SU-DHL-6 (cell line): Measurements from ENCODE around the gene MTA3.
A peak's percentile ranks its signal among the peaks of the same experiment; 100 is the strongest.

Experiments used
- H2AFZ ChIP-seq: fragments of 200-600 bp; sonication (generic); 2 replicates; pipeline ENCODE4 v1.6.1; 2014; ENCODE audit warnings: low read depth, mild to moderate bottlenecking, moderate library complexity, mixed read lengths, antibody characterized with exemption, low read length; ENCODE audit not compliant: severe bottlenecking
- H3F3A ChIP-seq: fragments of 200-600 bp; shearing (Covaris generic); 2 replicates; pipeline ENCODE4 v1.6.0; 2016; ENCODE audit warnings: antibody characterized with exemption, mild to moderate bottlenecking; ENCODE audit not compliant: insufficient read depth
- H3K27ac ChIP-seq: fragments of 200-600 bp; sonication (generic); 2 replicates; pipeline ENCODE4 v1.5.1; 2016; ENCODE audit warnings: low read depth, mild to moderate bottlenecking, low read length, moderate library complexity, mixed read lengths
- H3K27me3 ChIP-seq: fragments of 200-600 bp; sonication (generic), shearing (Covaris generic); 2 replicates; pipeline ENCODE4 v1.6.0; 2014; ENCODE audit warnings: mild to moderate bottlenecking, low read length
- H3K36me3 ChIP-seq: fragments of 200-600 bp; sonication (generic); 2 replicates; pipeline ENCODE4 v1.6.1; 2014; ENCODE audit warnings: mild to moderate bottlenecking, low read length, mixed read lengths
- H3K4me2 ChIP-seq: fragments of 300-600, 200-600 bp; shearing (Covaris generic), sonication (generic); 2 replicates; pipeline ENCODE4 v1.6.0; 2014; ENCODE audit warnings: low read length, low read depth, mild to moderate bottlenecking; ENCODE audit not compliant: poor library complexity, severe bottlenecking
- H3K4me3 ChIP-seq: fragments of 200-600 bp; sonication (generic); 2 replicates; pipeline ENCODE4 v1.5.1; 2014; ENCODE audit warnings: antibody characterized with exemption, low read length, mild to moderate bottlenecking, mixed read lengths; ENCODE audit not compliant: insufficient read depth, poor library complexity, severe bottlenecking
- H3K79me2 ChIP-seq: fragments of 200-600 bp; sonication (generic); 2 replicates; pipeline ENCODE4 v1.6.1; 2014; ENCODE audit warnings: mild to moderate bottlenecking, low read length, moderate library complexity; ENCODE audit not compliant: insufficient read depth
- H3K9ac ChIP-seq: fragments of 200-600 bp; sonication (generic); 2 replicates; pipeline ENCODE4 v1.7.0; 2014; ENCODE audit warnings: mild to moderate bottlenecking, low read length
- H3K9me2 ChIP-seq: fragments of 200-600 bp; sonication (generic); replicated peaks from 2 replicates; pipeline ENCODE4 v1.6.1; 2014; ENCODE audit warnings: low read length; ENCODE audit not compliant: insufficient read depth
- H3K9me3 ChIP-seq: fragments of 200-600 bp; sonication (generic); 2 replicates; pipeline ENCODE4 v1.6.1; 2014; ENCODE audit warnings: low read length, mixed read lengths; ENCODE audit not compliant: insufficient read depth
- H4K20me1 ChIP-seq: fragments of 200-600 bp; sonication (generic); 2 replicates; pipeline ENCODE4 v1.6.1; 2014; ENCODE audit warnings: low read depth, mild to moderate bottlenecking, antibody characterized with exemption, low read length, moderate library complexity, mixed read lengths
- EZH2phosphoT487 ChIP-seq: fragments of 200-600 bp; sonication (generic), shearing (Covaris generic); conservative IDR thresholded peaks from 2 replicates; pipeline ENCODE4 v1.6.1; 2018; ENCODE audit warnings: mild to moderate bottlenecking, antibody characterized with exemption, low read length, moderate library complexity, mixed read lengths
- TF ChIP-seq, protein P1 (sequence below): fragments of 200-600 bp; sonication (generic); IDR thresholded peaks from one replicate; pipeline ENCODE4 v1.5.1; 2017; ENCODE audit warnings: antibody characterized with exemption, mild to moderate bottlenecking, low read length, moderate library complexity; ENCODE audit not compliant: insufficient read depth, poor library complexity, severe bottlenecking

Gene MTA3

DNA sequence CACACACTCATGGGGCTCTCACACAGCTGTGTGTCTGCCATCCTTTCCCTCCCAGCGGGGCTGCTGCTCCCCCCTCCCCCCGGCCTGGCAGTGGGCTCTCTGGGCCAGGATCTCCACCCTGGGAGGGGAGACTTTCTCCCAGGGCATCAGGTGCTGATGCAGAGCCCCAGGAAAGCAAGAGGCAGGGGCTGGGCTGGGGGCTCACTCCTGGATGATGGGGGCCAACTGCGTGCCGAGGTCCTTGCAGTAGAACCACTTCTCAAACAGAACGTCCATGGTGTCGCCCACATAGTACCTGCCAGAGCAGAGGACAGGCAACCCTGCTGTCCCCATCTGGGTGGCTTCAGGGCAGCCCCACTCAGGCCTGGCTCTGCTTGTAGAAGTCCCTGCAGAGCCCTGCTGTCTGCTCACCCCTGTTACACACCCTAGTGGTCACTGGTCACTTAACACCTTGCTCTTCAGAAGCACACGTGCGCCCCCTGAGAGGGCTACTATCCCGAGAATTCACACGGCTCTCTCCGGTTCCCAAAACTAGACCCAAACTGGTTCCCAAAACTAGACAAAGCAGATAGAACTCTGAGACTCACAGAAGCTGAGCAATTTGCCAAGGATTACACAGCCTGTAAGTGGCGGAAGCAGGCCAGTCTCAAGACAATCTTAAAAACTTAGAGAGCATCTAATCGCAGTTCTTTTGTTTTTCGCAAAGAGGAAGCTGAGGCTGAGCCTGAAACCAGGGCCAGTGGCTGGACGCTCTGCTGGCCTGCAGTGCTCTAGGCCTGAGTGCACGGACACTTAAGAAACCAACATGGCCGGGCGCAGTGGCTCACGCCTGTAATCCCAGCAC, 202.1 kb downstream of the MTA3 start:
- no peak overlapping the region for H3K9ac ChIP-seq
- H3K36me3 ChIP-seq: no peaks in the 10 kb centered on the region
- H3K4me2 ChIP-seq: no peak overlapping the region
- no peaks in the 10 kb centered on the region for H3K79me2 ChIP-seq
- no peak overlapping the region for H3K27ac ChIP-seq
- H3K4me3 ChIP-seq: no peak overlapping the region
- H3K9me3 ChIP-seq: no peaks in the 10 kb centered on the region
- no peaks in the 10 kb centered on the region for H3K27me3 ChIP-seq
- H2AFZ ChIP-seq: no peak overlapping the region
- TF ChIP-seq, protein P1, sequence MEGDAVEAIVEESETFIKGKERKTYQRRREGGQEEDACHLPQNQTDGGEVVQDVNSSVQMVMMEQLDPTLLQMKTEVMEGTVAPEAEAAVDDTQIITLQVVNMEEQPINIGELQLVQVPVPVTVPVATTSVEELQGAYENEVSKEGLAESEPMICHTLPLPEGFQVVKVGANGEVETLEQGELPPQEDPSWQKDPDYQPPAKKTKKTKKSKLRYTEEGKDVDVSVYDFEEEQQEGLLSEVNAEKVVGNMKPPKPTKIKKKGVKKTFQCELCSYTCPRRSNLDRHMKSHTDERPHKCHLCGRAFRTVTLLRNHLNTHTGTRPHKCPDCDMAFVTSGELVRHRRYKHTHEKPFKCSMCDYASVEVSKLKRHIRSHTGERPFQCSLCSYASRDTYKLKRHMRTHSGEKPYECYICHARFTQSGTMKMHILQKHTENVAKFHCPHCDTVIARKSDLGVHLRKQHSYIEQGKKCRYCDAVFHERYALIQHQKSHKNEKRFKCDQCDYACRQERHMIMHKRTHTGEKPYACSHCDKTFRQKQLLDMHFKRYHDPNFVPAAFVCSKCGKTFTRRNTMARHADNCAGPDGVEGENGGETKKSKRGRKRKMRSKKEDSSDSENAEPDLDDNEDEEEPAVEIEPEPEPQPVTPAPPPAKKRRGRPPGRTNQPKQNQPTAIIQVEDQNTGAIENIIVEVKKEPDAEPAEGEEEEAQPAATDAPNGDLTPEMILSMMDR: peak; percentile 27
- no peak for TF ChIP-seq EZH2phosphoT487
- H3K9me2 ChIP-seq: no peaks in the 10 kb centered on the region
- H3F3A ChIP-seq: no peaks in the 10 kb centered on the region; the same call in 1 of the 2 replicates
- H4K20me1 ChIP-seq: no peaks in the 10 kb centered on the region

DNA sequence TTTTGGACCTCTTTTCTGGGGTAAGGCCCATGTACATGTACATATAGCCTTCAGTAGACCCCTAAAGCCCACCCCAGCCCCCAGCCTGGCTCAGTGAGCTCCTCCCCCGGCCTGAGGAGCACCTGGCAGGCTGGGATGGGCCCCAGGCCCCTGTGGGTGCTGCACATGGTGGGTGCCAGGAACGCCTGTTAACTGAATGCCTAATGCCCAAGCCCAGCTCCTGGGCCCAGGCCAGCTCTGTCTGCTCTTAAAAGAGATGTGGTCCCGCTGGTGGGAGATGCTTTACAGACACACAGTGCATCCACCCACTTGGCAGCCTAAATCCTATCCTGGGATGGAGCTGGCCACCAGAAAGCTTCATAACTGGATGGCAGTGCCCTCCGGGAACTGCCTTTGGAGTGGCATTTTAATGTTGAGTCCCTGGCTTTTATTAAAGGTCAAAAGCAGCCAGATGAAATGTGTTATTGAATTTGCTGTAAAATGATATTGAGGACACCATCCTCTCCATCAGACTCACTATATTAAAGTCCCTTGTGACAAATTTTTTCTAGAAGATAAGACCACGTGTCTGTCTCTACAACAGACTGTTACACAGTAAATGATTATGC, 203.2 kb downstream of the MTA3 start:
- no peaks in the 10 kb centered on the region for H3K36me3 ChIP-seq
- no peak overlapping the region for H3K4me2 ChIP-seq
- no peaks in the 10 kb centered on the region for H4K20me1 ChIP-seq
- H2AFZ ChIP-seq: no peak overlapping the region
- H3F3A ChIP-seq: no peaks in the 10 kb centered on the region; the same call in 1 of the 2 replicates
- H3K27me3 ChIP-seq: no peaks in the 10 kb centered on the region
- no peaks in the 10 kb centered on the region for H3K9me2 ChIP-seq
- no peak overlapping the region for H3K9ac ChIP-seq
- no peak for TF ChIP-seq EZH2phosphoT487
- TF ChIP-seq, protein P1: no peak
- H3K4me3 ChIP-seq: no peak overlapping the region
- H3K79me2 ChIP-seq: no peaks in the 10 kb centered on the region
- H3K9me3 ChIP-seq: no peaks in the 10 kb centered on the region
- no peak overlapping the region for H3K27ac ChIP-seq

DNA sequence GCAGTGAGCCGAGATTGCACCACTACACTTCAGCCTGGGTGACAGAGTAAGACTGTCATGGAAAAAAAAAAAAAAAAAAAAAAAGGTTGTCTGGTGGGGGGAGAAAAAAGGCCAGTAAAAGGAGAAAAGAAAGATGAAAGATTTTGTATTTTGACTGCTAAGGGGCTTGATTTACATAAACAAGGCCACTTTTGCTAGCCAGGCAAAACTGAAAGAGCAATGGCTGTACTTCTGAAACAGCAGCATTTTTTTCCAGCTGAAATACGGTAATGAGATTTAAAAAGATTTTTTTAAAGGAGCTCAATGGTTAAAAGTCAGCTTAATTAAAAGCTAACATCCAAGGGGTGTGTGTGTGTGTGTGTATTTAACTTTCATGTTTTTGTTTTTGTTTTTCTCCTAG, 206.8 kb downstream of the MTA3 start:
- Histone ChIP-seq H3K9me3 (peaks cover 5% of the 10 kb centered on the region; the same call in 1 of the 2 replicates), H3K4me3 (no peak overlapping the region), H3F3A (no peaks in the 10 kb centered on the region; the same call in 1 of the 2 replicates), H4K20me1 (no peaks in the 10 kb centered on the region), H2AFZ (no peak overlapping the region), H3K4me2 (peak overlapping the region; percentile 29), H3K9me2 (no peaks in the 10 kb centered on the region), H3K79me2 (no peaks in the 10 kb centered on the region), H3K9ac (no peak overlapping the region), H3K27ac (peak overlapping the region; percentile 55), H3K27me3 (no peaks in the 10 kb centered on the region), H3K36me3 (no peaks in the 10 kb centered on the region)
- no peak for TF ChIP-seq EZH2phosphoT487
